Thoracic aorta (tissue), 2 donors: ENCODE results near the gene DCAF4. TPM values are rescaled to one million over a fixed set of nuclear protein-coding genes. Genes with fewer than 3 reads are reported as not detected.

ENCODE experiments used
- ATAC-seq: fragments of 150-250 bp; one replicate; pipeline ENCODE4 v1.8.0; 2017; ENCODE audit warnings: low read depth; ENCODE audit not compliant: insufficient number of reproducible peaks, low FRiP score
- DNase-seq: peaks from one replicate; pipeline ENCODE4 v3.0.0-alpha.2; 2020; ENCODE audit warnings: low spot score
- H3K27ac ChIP-seq, 2 donors: fragments of 200-600 bp; sonication (generic); 1 replicate in 1 of 2; 2 replicates in 1 of 2; pipeline ENCODE4 v1.5.1; 2016; ENCODE audit warnings: mild to moderate bottlenecking in 2 of 2, moderate library complexity in 2 of 2
- H3K27me3 ChIP-seq: fragments of 200-600 bp; sonication (generic); replicated peaks from 2 replicates; pipeline ENCODE4 v1.6.0; 2016; ENCODE audit warnings: mild to moderate bottlenecking; ENCODE audit not compliant: insufficient read depth
- H3K36me3 ChIP-seq: fragments of 200-600 bp; sonication (generic); one replicate; pipeline ENCODE4 v1.5.1; 2016
- H3K4me1 ChIP-seq, 2 donors: fragments of 200-600 bp; sonication (generic); 1 replicate in 1 of 2; 2 replicates in 1 of 2; pipeline versions ENCODE4 v1.5.1 to v1.6.0; 2016; ENCODE audit warnings: low read depth in 2 of 2, mild to moderate bottlenecking in 1 of 2; ENCODE audit not compliant: control insufficient read depth in 1 of 2
- H3K4me3 ChIP-seq: fragments of 200-600 bp; sonication (generic); 2 replicates; pipeline ENCODE4 v1.5.1; 2016; ENCODE audit warnings: mild to moderate bottlenecking
- H3K9me3 ChIP-seq: fragments of 200-600 bp; sonication (generic); 2 replicates; pipeline ENCODE4 v1.5.1; 2016
- CTCF ChIP-seq: fragments of 200-600 bp; sonication (generic); IDR thresholded peaks from one replicate; pipeline ENCODE4 v1.5.1; 2019; ENCODE audit warnings: antibody characterized with exemption
- total RNA-seq, 2 donors: library from RNA; depleted of rRNA; stranded (reverse); fragments of >200 nt; gene quantifications; one replicate each; pipeline versions ENCODE4 v1.1.0 to v1.2.3, GENCODE V29; 2016

Gene DCAF4
- total RNA-seq, 2 donors from 2014 or later: 13.1 to 65.5 TPM

GRCh38 chr14:72920008-72920407, 6.3 kb upstream of the DCAF4 start:
- no peak for TF ChIP-seq CTCF
- ATAC-seq (no peak), DNase-seq (no peak)
- Histone ChIP-seq H3K4me1 (peaks cover 0 to 39% of the 10 kb centered on the region in 2 donors), H3K27me3 (no peaks in the 10 kb centered on the region), H3K36me3 (no peaks in the 10 kb centered on the region), H3K27ac (no peak overlapping the region), H3K4me3 (no peak overlapping the region), H3K9me3 (no peaks in the 10 kb centered on the region)

GRCh38 chr14:72921396-72921795, 4.9 kb upstream of the DCAF4 start:
- Histone ChIP-seq H3K27me3 (no peaks in the 10 kb centered on the region), H3K27ac (no peak overlapping the region), H3K4me3 (no peak overlapping the region), H3K9me3 (no peaks in the 10 kb centered on the region), H3K36me3 (no peaks in the 10 kb centered on the region), H3K4me1 (peaks cover 0 to 35% of the 10 kb centered on the region in 2 donors)
- ATAC-seq (no peak), DNase-seq (no peak)
- no peak for TF ChIP-seq CTCF

GRCh38 chr14:72924337-72924736, 1.9 kb upstream of the DCAF4 start:
- no peaks in the 10 kb centered on the region for H3K36me3 ChIP-seq
- H3K27me3 ChIP-seq: no peaks in the 10 kb centered on the region
- H3K4me1 ChIP-seq: peaks cover 3 to 13% of the 10 kb centered on the region in 2 donors
- no peak for DNase-seq
- TF ChIP-seq CTCF: no peak
- no peak overlapping the region for H3K27ac ChIP-seq
- no peak for ATAC-seq
- no peak overlapping the region for H3K4me3 ChIP-seq
- H3K9me3 ChIP-seq: no peaks in the 10 kb centered on the region

GRCh38 chr14:72925171-72925759, 999 bp upstream of the DCAF4 start:
- no peak for DNase-seq
- H3K9me3 ChIP-seq: no peaks in the 10 kb centered on the region
- ATAC-seq: no peak
- H3K27me3 ChIP-seq: no peaks in the 10 kb centered on the region
- H3K4me1 ChIP-seq: peaks cover 3 to 13% of the 10 kb centered on the region in 2 donors
- H3K36me3 ChIP-seq: no peaks in the 10 kb centered on the region
- TF ChIP-seq CTCF: no peak
- H3K27ac ChIP-seq: peak overlapping the region; percentile 25 to 47
- peak overlapping the region; percentile 94 for H3K4me3 ChIP-seq

- peaks cover 3 to 13% of the 10 kb centered on the region in 2 donors for H3K4me1 ChIP-seq
- no peaks in the 10 kb centered on the region for H3K36me3 ChIP-seq
- H3K27me3 ChIP-seq: no peaks in the 10 kb centered on the region
- H3K4me3 ChIP-seq: peak overlapping the region; percentile 94
- H3K9me3 ChIP-seq: no peaks in the 10 kb centered on the region
- peak; percentile 12 for ATAC-seq
- no peak for DNase-seq
- no peak for TF ChIP-seq CTCF
- H3K27ac ChIP-seq: peak overlapping the region; percentile 25 to 47
Measured at GRCh38 chr14:72925815-72926291, 411 bp upstream of the DCAF4 start.
